H1 (cell line): Measurements from ENCODE around the gene HNRNPU. TPM values are rescaled to one million over a fixed set of nuclear protein-coding genes. Genes with fewer than 3 reads are reported as not detected.
A peak's percentile ranks its signal among the peaks of the same experiment; 100 is the strongest.

ENCODE experiments used
- ATF2 ChIP-seq: IDR thresholded peaks from 2 replicates; pipeline ENCODE4 v1.6.1; 2012; ENCODE audit warnings: low read length, inconsistent platforms
- SIX5 ChIP-seq: IDR thresholded peaks from 2 replicates; pipeline ENCODE4 v1.6.1; 2011; ENCODE audit warnings: mild to moderate bottlenecking, low read depth, low read length
- TBP ChIP-seq: IDR thresholded peaks from 2 replicates; pipeline ENCODE4 v1.6.1; 2011; ENCODE audit warnings: low read depth, low read length, improper control_type of control experiment
- polyA plus RNA-seq, 7 experiments: library from polyadenylated mRNA; depleted of rRNA in 3 of 7; stranded (reverse) in 5 of 7; unstranded in 2 of 7; fragments of >200 nt in 5 of 7; fragments of 200-250 nt in 2 of 7; gene quantifications; 1 replicate in 5 of 7; 2 replicates in 1 of 7; 4 replicates in 1 of 7; pipeline versions ENCODE4 v1.2.1 to v1.2.3, GENCODE V29; 2011 to 2013; ENCODE audit warnings: missing spikeins in 2 of 7, mixed read lengths in 2 of 7
- total RNA-seq: library from RNA; stranded (reverse); fragmentation: NEBNext Ultra II Directional; extraction: Animal tissue kit (Norgen Biotek cat#: 25700); gene quantifications from 2 replicates; pipeline ENCODE4 v1.2.1, GENCODE V29; 2021

HNRNPU gene
- total and polyA plus RNA-seq, 2 of the 8 experiments (the other 6 are each of a cell fraction or from before 2014, with no cell fraction given): 95.6 to 606 TPM

GRCh38 chr1:244836135-244836521 is 28.2 kb downstream of the HNRNPU start (continued):
- TF ChIP-seq SIX5: no peak
- TF ChIP-seq TBP: peak; percentile 11; the same call in 1 of the 2 replicates
- TF ChIP-seq ATF2: no peak
